Mammary epithelial cell (primary cell): Measurements from ENCODE around the gene ZNF417.

Experiments
- CTCF ChIP-seq, 2 donors: IDR thresholded peaks in 1 of 2; conservative IDR thresholded peaks in 1 of 2; 2 replicates each; pipeline ENCODE4 v1.5.1; 2011 to 2012; ENCODE audit warnings: inconsistent platforms in 2 of 2, low read length in 2 of 2, mild to moderate bottlenecking in 2 of 2, control low read depth in 1 of 2, low read depth in 1 of 2; ENCODE audit not compliant: insufficient read depth in 1 of 2; ENCODE audit errors: extremely low read depth in 1 of 2
- EZH2 ChIP-seq: IDR thresholded peaks from 2 replicates; pipeline ENCODE4 v1.6.1; 2012; ENCODE audit warnings: low read length, inconsistent platforms, borderline replicate concordance

- TF ChIP-seq CTCF (conservative IDR thresholded peaks at IDR 0.05 in 1 of 2, IDR thresholded peaks at IDR 0.05 in 1 of 2; ENCODE audit: extremely low read depth in 1 of 2, insufficient read depth in 1 of 2, low read depth in 1 of 2, low read length in 2 of 2) (no peak), EZH2 (no peak)
These were observed 12.7 kb downstream of the ZNF417 start for GRCh38 chr19:57903618-57904184.
